ENCODE measurements around the gene PDCD2.
"Not testable (repeated sequence)": the region's sequence is repeated elsewhere in the genome, so short reads cannot be mapped to it uniquely, and the experiment has no call there.

The PDCD2 gene

GRCh38 chr6:170561555-170561954 lies 22.9 kb downstream of the PDCD2 start:
- Mint-ChIP-seq H3K9me3 (no peaks in the 10 kb centered on the region), H3K27me3 (no peaks in the 10 kb centered on the region), H3K27ac (peak overlapping the region; percentile 26 to 59), H3K4me1 (peaks cover 54% of the 10 kb centered on the region), H3K4me3 (no peak overlapping the region)
- ATAC-seq: no peak
- no peak for DNase-seq

GRCh38 chr6:170555305-170555704 lies 29.1 kb downstream of the PDCD2 start:
- ATAC-seq (no peak), DNase-seq (no peak)
- H3K27me3 Mint-ChIP-seq: no peaks in the 10 kb centered on the region
- peaks cover 47% of the 10 kb centered on the region for H3K4me1 Mint-ChIP-seq
- H3K27ac Mint-ChIP-seq: no peak overlapping the region
- H3K9me3 Mint-ChIP-seq: no peaks in the 10 kb centered on the region
- no peak overlapping the region for H3K4me3 Mint-ChIP-seq

GRCh38 chr6:170554796-170555137 lies 29.7 kb downstream of the PDCD2 start:
- H3K4me3 Mint-ChIP-seq: no peak overlapping the region
- ATAC-seq: no peak
- peaks cover 47% of the 10 kb centered on the region for H3K4me1 Mint-ChIP-seq
- no peak overlapping the region for H3K27ac Mint-ChIP-seq
- no peak for DNase-seq
- H3K27me3 Mint-ChIP-seq: no peaks in the 10 kb centered on the region
- H3K9me3 Mint-ChIP-seq: no peaks in the 10 kb centered on the region

GRCh38 chr6:170554013-170554795 lies 30.2 kb downstream of the PDCD2 start, which contains the start of gene TBP:
Gene TBP (plus strand): TSS chr6:170554369. CDS start chr6:170557030, 2,661 bp downstream.
- no peak within 1 kb of the TSS for H3K4me3 Mint-ChIP-seq
- H3K9me3 Mint-ChIP-seq: no peaks in the 10 kb centered on the region
- H3K4me1 Mint-ChIP-seq: peaks cover 47% of the 10 kb centered on the region
- peak; percentile 98 for ATAC-seq
- peak; percentile 93 to 98 for DNase-seq
- H3K27ac Mint-ChIP-seq: no peak within 1 kb of the TSS
- no peaks in the 10 kb centered on the region for H3K27me3 Mint-ChIP-seq

- no peak for DNase-seq
- no peak overlapping the region for H3K4me3 Mint-ChIP-seq
- peak; percentile 61 for ATAC-seq
- H3K27ac Mint-ChIP-seq: no peak overlapping the region
- no peaks in the 10 kb centered on the region for H3K27me3 Mint-ChIP-seq
- no peaks in the 10 kb centered on the region for H3K9me3 Mint-ChIP-seq
- peaks cover 50% of the 10 kb centered on the region for H3K4me1 Mint-ChIP-seq
Measured at GRCh38 chr6:170553534-170554012, 30.9 kb downstream of the PDCD2 start.

GRCh38 chr6:170552765-170553533 lies 31.5 kb downstream of the PDCD2 start, which contains the start of gene PSMB1:
Gene PSMB1 (minus strand): TSS chr6:170553307. CDS start chr6:170553242, 65 bp downstream.
- H3K27me3 Mint-ChIP-seq: no peaks in the 10 kb centered on the region
- ATAC-seq (peak; percentile 44), DNase-seq (peak; percentile 67 to 79)
- H3K9me3 Mint-ChIP-seq: no peaks in the 10 kb centered on the region
- peaks cover 50% of the 10 kb centered on the region for H3K4me1 Mint-ChIP-seq
- H3K27ac Mint-ChIP-seq: no peak within 1 kb of the TSS
- no peak within 1 kb of the TSS for H3K4me3 Mint-ChIP-seq

GRCh38 chr6:170545405-170545804 lies 39.0 kb downstream of the PDCD2 start:
- Mint-ChIP-seq H3K4me3 (no peak overlapping the region), H3K27me3 (no peaks in the 10 kb centered on the region), H3K4me1 (peaks cover 43% of the 10 kb centered on the region), H3K27ac (no peak overlapping the region), H3K9me3 (no peaks in the 10 kb centered on the region)
- DNase-seq (no peak), ATAC-seq (no peak)

GRCh38 chr6:170542031-170542719 lies 42.3 kb downstream of the PDCD2 start:
- H3K4me1 Mint-ChIP-seq: peaks cover 25% of the 10 kb centered on the region
- DNase-seq (no peak), ATAC-seq (no peak)
- H3K27ac Mint-ChIP-seq: peak overlapping the region in 1 of 2 donors; percentile 82
- H3K27me3 Mint-ChIP-seq: no peaks in the 10 kb centered on the region
- H3K4me3 Mint-ChIP-seq: no peak overlapping the region
- H3K9me3 Mint-ChIP-seq: no peaks in the 10 kb centered on the region

- Mint-ChIP-seq H3K9me3 (no peaks in the 10 kb centered on the region), H3K27me3 (no peaks in the 10 kb centered on the region), H3K4me3 (no peak overlapping the region), H3K4me1 (peaks cover 22% of the 10 kb centered on the region), H3K27ac (peak overlapping the region in 1 of 2 donors; percentile 68)
- DNase-seq: no peak
- ATAC-seq: no peak
Measured at GRCh38 chr6:170537329-170537728, 47.1 kb downstream of the PDCD2 start.

GRCh38 chr6:170536671-170537070 lies 47.8 kb downstream of the PDCD2 start:
- DNase-seq (no peak), ATAC-seq (no peak)
- Mint-ChIP-seq H3K9me3 (no peaks in the 10 kb centered on the region), H3K4me1 (peaks cover 18% of the 10 kb centered on the region), H3K4me3 (no peak overlapping the region), H3K27me3 (no peaks in the 10 kb centered on the region), H3K27ac (peak overlapping the region in 1 of 2 donors; percentile 68)

- ATAC-seq (no peak), DNase-seq (no peak)
- Mint-ChIP-seq H3K9me3 (no peaks in the 10 kb centered on the region), H3K4me3 (no peak overlapping the region), H3K4me1 (peaks cover 2% of the 10 kb centered on the region), H3K27ac (no peak overlapping the region), H3K27me3 (no peaks in the 10 kb centered on the region)
Measured at GRCh38 chr6:170535004-170535403, 49.4 kb downstream of the PDCD2 start.

GRCh38 chr6:170533792-170534191 lies 50.6 kb downstream of the PDCD2 start:
- no peaks in the 10 kb centered on the region for H3K27me3 Mint-ChIP-seq
- H3K4me3 Mint-ChIP-seq: no peak overlapping the region
- H3K27ac Mint-ChIP-seq: no peak overlapping the region
- peaks cover 7% of the 10 kb centered on the region for H3K4me1 Mint-ChIP-seq
- DNase-seq (no peak), ATAC-seq (no peak)
- H3K9me3 Mint-ChIP-seq: no peaks in the 10 kb centered on the region

GRCh38 chr6:170532867-170533488 lies 51.5 kb downstream of the PDCD2 start:
- ATAC-seq (no peak), DNase-seq (no peak)
- H3K4me3 Mint-ChIP-seq: no peak overlapping the region
- peaks cover 13% of the 10 kb centered on the region for H3K4me1 Mint-ChIP-seq
- H3K9me3 Mint-ChIP-seq: no peaks in the 10 kb centered on the region
- no peaks in the 10 kb centered on the region for H3K27me3 Mint-ChIP-seq
- H3K27ac Mint-ChIP-seq: no peak overlapping the region

GRCh38 chr6:170529839-170530469 lies 54.5 kb downstream of the PDCD2 start:
- peaks cover 13% of the 10 kb centered on the region for H3K4me1 Mint-ChIP-seq
- ATAC-seq (peak; percentile 82), DNase-seq (peak; percentile 49 to 61)
- no peak overlapping the region for H3K4me3 Mint-ChIP-seq
- H3K9me3 Mint-ChIP-seq: no peaks in the 10 kb centered on the region
- H3K27ac Mint-ChIP-seq: no peak overlapping the region
- no peaks in the 10 kb centered on the region for H3K27me3 Mint-ChIP-seq

GRCh38 chr6:170527995-170528394 lies 56.4 kb downstream of the PDCD2 start:
- H3K4me1 Mint-ChIP-seq: peaks cover 18% of the 10 kb centered on the region
- DNase-seq, H3K9me3 Mint-ChIP-seq, H3K4me3 Mint-ChIP-seq, H3K27me3 Mint-ChIP-seq, H3K27ac Mint-ChIP-seq, ATAC-seq: not testable (repeated sequence)
